Neuron (in vitro differentiated cells): ENCODE data around the gene PRR20D.

Experiments used
- H2AFZ ChIP-seq: one replicate; pipeline ENCODE4 v1.6.1; 2013; ENCODE audit warnings: low read depth, mild to moderate bottlenecking, inconsistent platforms, low read length, moderate library complexity
- H3K27me3 ChIP-seq: one replicate; pipeline ENCODE4 v1.6.1; 2013; ENCODE audit warnings: low read length; ENCODE audit not compliant: insufficient read depth
- H3K36me3 ChIP-seq: one replicate; pipeline ENCODE4 v1.6.1; 2013; ENCODE audit warnings: low read length; ENCODE audit not compliant: insufficient read depth
- H3K4me1 ChIP-seq: one replicate; pipeline ENCODE4 v1.6.1; 2013; ENCODE audit warnings: low read length; ENCODE audit not compliant: insufficient read depth
- H3K4me3 ChIP-seq: 2 replicates; pipeline ENCODE4 v1.5.1; 2013; ENCODE audit warnings: mild to moderate bottlenecking, low read length, moderate library complexity
- H3K9me3 ChIP-seq: one replicate; pipeline ENCODE4 v1.6.1; 2013; ENCODE audit warnings: low read length

PRR20D gene

DNA sequence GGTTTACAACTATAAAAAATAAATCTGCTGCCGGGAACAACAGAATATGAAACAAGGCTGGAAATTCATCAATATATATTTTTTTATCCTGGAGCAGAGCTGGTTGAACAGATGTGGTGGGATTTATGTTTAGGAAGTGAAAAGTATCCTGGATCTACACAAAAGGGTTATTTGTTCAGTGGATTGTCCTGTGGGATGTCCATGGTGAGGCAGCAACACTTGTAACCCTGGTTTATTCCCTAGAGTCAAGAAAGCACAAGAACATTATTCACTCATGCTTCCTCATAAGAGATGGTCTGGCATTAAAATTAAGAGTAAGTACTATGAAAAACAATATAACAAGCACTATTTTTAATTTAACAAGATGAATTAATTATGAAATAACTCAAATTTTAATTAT is 52.6 kb downstream of the PRR20D start:
- Histone ChIP-seq H3K27me3 (no peaks in the 10 kb centered on the region), H3K36me3 (no peaks in the 10 kb centered on the region), H3K4me3 (no peak overlapping the region), H3K9me3 (no peaks in the 10 kb centered on the region), H3K4me1 (no peaks in the 10 kb centered on the region), H2AFZ (no peak overlapping the region)
